Limb (tissue), 2 donors: ENCODE measurements around the gene DNAJC12.
A peak's percentile ranks its signal among the peaks of the same experiment; 100 is the strongest.
"Not testable (repeated sequence)": the region's sequence is repeated elsewhere in the genome, so short reads cannot be mapped to it uniquely, and the experiment has no call there.

ENCODE experiments used
- DNase-seq, 2 donors: peaks; one replicate each; pipeline ENCODE4 v3.0.0-alpha.2; 2016; ENCODE audit errors: extremely low spot score in 2 of 2

DNAJC12 gene

GRCh38 chr10:67793313-67793712 is 44.7 kb downstream of the DNAJC12 start:
- DNase-seq = no peak

- DNase-seq = no peak
Measured at GRCh38 chr10:67792653-67793052, 45.3 kb downstream of the DNAJC12 start.

- no peak for DNase-seq
Measured at GRCh38 chr10:67790534-67791408, 47.2 kb downstream of the DNAJC12 start.

- no peak for DNase-seq
Measured at GRCh38 chr10:67789769-67790168, 48.2 kb downstream of the DNAJC12 start.

- DNase-seq = peak in 1 of 2 donors; percentile 36
Measured at GRCh38 chr10:67788028-67788886, 49.7 kb downstream of the DNAJC12 start.

GRCh38 chr10:67785098-67785497 is 52.9 kb downstream of the DNAJC12 start:
- DNase-seq = no peak

- no peak for DNase-seq
Measured at GRCh38 chr10:67784474-67784873, 53.5 kb downstream of the DNAJC12 start.

- no peak for DNase-seq
Measured at GRCh38 chr10:67783606-67784294, 54.2 kb downstream of the DNAJC12 start.

GRCh38 chr10:67782530-67782929 is 55.5 kb downstream of the DNAJC12 start:
- no peak for DNase-seq

GRCh38 chr10:67780759-67781538 is 57.0 kb downstream of the DNAJC12 start:
- no peak for DNase-seq

GRCh38 chr10:67780204-67780621 is 57.8 kb downstream of the DNAJC12 start:
- DNase-seq = not testable (repeated sequence)

GRCh38 chr10:67779465-67780203 is 58.4 kb downstream of the DNAJC12 start:
- DNase-seq = peak; percentile 58 to 91

GRCh38 chr10:67776371-67776770 is 61.6 kb downstream of the DNAJC12 start:
- no peak for DNase-seq

- DNase-seq = no peak
Measured at GRCh38 chr10:67775279-67775678, 62.7 kb downstream of the DNAJC12 start.

- DNase-seq = no peak
Measured at GRCh38 chr10:67772894-67773511, 65.0 kb downstream of the DNAJC12 start.

- DNase-seq = no peak
Measured at GRCh38 chr10:67772151-67772550, 65.8 kb downstream of the DNAJC12 start.

GRCh38 chr10:67771200-67771599 is 66.8 kb downstream of the DNAJC12 start:
- no peak for DNase-seq

- no peak for DNase-seq
Measured at GRCh38 chr10:67770537-67770936, 67.5 kb downstream of the DNAJC12 start.

GRCh38 chr10:67767244-67767643 is 70.7 kb downstream of the DNAJC12 start:
- no peak for DNase-seq
